HG03565 (cell line): ENCODE measurements around the gene WDR18.

Source experiments
- ATAC-seq: cut with Tn5 transposase; IDR thresholded peaks from one replicate; pipeline ENCODE4 v1.9.1; 2021; ENCODE audit warnings: mild to moderate bottlenecking, moderate library complexity; ENCODE audit not compliant: unreplicated experiment

The WDR18 gene

GRCh38 chr19:964116-964520 lies 20.0 kb upstream of the WDR18 start:
- ATAC-seq: no peak

- ATAC-seq: no peak
Observed at GRCh38 chr19:964761-965694, 19.1 kb upstream of the WDR18 start.

GRCh38 chr19:966485-967088 lies 17.6 kb upstream of the WDR18 start:
- ATAC-seq: no peak

GRCh38 chr19:970695-971094 lies 13.4 kb upstream of the WDR18 start:
- ATAC-seq: no peak

DNA sequence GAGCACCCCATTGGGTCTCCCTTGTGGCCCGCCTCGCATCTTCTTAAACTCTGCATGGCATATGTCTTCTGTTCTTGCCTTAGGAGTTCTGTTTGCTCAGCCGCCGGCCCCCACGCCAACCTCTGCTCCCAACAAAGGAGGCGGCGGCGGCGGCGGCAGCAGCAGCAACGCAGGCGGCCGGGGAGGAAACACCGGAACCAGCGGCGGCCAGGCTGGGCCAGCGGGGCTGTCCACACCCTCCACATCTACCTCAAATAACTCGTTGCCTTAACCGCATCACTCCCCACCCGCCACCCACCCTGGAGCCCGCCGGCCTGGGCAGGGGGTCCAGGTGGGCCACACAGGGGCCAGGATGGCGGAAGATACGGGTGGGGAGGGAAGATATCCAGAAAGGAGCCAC lies 12.3 kb upstream of the WDR18 start:
- no peak for ATAC-seq

GRCh38 chr19:972281-972680 lies 11.9 kb upstream of the WDR18 start:
- ATAC-seq: no peak

DNA sequence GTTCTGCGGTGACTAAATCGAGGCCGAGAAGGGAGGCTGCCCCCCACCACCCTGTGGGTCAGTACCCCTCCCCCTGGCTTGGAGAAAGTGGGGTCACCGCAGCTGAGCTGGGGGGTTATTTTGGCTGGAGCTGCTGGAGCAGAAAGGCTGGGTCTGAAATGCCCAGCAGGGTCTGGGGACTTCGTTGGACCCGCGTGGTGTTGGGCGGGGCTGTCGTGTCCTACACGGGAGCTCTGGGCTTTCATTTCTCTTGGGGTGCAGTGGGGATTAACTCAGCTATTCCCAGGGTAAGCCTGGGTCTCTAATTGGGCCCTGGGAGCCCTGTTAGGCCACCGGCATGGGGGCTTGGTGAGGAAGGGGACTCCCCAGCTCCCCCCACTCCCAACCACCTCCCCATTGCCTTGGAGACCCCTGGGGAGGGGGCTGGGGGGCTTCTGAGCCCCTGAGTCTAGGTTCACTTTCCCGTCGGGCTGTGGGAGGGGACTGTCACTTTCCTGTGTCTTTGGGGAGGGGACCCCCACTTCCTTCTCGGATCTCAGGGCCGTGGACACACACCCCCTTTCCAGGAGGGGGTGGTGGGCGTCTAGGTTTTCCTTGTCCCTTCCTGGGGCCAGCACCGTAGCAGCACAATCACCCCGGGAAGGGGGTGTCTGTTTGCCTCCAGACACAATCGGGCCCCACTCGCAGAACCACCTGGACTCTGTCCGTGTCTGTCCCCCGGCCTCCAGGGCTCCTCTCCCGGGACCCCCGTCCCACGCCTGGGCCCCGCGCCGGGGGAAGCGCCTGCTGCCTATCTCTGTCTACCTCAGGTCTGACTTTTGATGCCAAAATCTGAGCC lies 10.2 kb upstream of the WDR18 start:
- no peak for ATAC-seq

DNA sequence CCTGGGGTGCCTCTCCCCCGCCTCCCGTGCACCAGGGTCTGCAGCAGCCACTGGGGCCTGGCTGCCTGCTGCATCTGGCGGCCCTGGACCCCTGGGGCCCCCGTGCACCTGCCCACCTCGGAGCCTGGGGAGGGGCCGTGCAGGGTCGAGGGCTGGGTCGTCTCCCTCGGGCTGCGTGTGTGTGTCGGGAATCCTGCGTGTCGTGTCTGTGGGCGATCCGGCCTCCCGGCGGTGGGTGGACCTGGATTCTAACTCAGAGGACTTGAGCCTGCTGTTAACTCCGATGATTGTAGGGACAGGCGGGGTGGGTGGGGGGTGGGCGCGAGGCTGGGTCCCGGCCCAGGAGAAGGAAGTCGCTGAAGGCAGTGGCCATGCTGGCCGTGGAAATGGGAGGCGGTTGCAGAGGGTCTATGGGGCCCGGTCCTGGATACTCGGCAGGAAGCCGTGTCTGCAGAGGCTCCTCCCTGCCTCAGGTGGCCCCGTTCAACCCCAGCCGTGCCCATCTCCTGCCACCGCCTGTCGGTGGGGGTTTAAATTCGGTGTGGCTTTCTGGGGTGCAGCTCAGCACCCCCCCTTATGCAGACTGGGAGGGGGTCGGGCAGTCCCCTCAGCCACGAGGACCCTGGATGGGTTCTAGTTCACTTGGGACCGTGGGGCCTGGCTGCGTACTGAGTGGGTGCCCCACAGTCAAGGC lies 9.4 kb upstream of the WDR18 start:
- no peak for ATAC-seq

DNA sequence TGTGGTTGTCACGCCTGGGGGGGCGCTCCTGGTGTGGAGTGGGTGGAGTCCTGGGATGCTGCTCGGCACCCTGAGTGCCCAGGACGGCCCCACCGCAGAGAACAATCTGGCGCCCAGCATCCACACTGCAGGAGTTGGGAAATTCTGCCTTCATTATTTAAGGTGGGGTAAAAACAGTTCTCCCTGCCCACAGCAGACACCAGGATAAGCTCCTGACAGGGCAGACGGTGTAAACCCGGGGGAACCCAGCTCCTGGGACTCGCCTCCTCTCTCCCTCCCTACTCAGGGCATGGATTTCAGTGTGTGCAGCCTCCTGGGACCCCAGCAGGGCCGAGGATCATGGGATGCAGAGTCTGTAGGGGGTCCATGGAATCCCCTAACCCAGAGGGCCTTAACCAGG lies 7.7 kb upstream of the WDR18 start:
- no peak for ATAC-seq

DNA sequence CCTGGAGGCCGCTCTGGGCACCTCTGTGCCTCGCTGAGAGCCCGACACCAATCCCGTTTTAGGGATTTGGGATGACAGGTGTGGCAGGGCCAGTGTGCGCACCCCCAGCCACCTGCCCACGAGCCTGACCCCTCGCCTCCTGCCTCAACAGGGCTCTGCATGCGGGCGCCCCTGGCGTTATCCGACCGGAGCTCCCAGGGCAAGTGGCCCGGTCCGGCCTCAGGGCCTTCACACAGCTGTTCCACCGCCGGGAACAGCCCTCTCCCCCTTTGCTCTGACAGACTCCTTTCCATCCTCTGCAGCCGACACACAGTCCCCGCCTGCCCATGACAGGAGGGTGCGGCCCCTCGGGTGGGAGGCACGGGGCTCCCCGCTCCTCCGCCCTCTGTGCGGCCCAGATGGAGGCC lies 7.1 kb upstream of the WDR18 start:
- no peak for ATAC-seq

DNA sequence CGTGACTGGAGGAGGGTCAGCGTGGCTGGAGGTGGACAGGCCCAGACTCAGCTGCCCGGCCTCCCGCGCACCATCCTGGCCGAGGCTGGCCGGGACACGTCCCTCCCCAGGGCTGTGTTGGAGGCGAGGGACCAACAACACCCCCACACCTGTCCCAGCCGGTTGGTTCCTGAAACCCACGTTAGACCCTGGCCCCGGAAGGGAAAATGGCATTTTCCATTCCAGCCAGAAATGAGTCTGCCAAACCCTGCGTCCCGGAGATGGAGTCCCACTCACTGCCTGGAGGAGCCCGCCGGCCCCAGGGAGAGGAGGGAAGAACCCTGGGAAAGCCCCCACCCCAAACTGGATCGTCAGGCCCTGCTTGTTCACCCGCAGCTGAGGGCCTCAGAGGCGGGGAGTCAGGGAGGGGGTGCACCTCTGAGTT lies 4.8 kb upstream of the WDR18 start:
- ATAC-seq: no peak

- ATAC-seq: no peak
Observed at GRCh38 chr19:980133-980998, 3.8 kb upstream of the WDR18 start.

DNA sequence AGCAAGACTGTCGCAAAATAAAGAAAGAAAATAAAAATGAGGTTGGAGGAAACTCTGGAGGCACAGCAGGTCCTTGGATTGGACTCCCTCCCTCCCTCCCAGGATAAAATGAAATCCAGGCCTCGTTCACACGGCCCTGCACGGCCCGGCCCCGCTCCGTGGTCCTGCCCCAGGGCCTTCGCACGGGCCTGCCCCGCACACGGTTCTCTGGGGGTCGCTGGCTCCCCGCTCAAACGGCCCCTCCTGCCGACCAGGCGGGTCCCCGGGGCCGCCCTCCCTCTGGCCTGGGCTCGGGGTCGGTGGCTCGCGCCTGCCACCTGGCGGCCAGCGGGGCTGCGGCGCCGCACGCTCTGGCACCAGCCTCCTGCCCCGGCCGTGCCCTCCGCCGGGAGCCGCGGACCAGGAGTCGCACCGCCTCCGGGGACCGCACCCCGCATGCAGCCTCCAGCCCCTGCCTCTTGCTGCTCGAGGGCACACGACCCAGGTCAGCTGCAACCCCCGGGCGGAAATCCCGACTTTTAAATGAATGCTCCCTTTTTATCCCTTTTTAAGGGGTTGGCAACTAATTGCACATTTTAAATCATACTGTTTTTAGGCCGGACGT lies 1.5 kb upstream of the WDR18 start:
- ATAC-seq: peak; percentile 43

GRCh38 chr19:986083-986482 lies 1.9 kb downstream of the WDR18 start:
- ATAC-seq: no peak

- ATAC-seq: no peak
Observed at GRCh38 chr19:988081-988480, 3.9 kb downstream of the WDR18 start.

GRCh38 chr19:988510-988909 lies 4.4 kb downstream of the WDR18 start:
- no peak for ATAC-seq

DNA sequence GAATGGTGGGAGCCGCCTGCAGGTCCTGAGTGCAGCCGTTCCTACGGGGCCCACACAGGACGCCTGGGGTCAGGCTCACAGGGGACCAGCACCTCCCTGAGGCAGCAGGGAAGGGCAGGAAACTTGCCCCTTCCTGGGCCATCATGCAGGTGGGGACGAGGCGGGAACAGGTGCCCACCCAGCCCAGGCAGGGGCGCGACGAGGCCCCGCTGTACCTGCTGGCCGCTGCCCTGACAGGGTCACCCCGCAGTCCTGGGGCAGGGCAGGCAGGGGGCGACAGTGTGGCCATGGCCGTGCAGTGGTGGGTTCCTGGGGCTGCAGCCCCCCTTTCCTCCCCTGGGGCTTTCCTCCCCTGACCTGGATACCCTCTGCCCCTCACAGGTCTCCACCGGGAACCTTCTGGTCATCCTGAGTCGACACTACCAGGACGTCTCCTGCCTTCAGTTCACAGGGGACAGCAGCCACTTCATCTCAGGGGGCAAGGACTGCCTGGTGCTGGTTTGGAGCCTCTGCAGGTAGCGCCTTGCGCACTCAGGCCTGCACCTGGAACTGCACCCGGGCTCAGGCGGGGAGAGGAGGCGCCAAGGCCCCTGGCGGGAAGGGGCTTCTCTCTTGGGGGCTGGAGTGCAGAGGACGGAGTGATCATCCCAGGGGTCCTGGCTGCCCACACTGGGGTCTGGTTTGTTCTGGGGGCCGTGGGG lies 5.4 kb downstream of the WDR18 start:
- no peak for ATAC-seq

GRCh38 chr19:990119-990571 lies 6.0 kb downstream of the WDR18 start:
- ATAC-seq: no peak

DNA sequence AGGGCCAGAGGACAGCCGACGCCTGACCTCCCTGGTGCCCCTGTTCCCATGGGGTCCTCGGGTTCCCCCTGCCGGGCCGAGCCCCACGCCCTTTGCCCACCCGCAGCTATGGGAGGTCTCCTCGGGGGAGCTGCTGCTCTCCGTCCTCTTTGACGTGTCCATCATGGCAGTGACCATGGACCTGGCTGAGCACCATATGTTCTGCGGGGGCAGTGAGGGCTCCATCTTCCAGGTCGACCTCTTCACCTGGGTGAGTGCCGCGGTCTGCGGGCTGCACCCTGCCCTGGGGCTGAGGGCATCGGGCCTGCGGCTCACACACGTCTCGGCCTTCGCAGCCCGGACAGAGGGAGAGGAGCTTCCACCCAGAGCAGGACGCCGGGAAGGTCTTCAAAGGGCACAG lies 6.6 kb downstream of the WDR18 start:
- no peak for ATAC-seq
